Tibial nerve (tissue), 4 donors: Measurements from ENCODE around the gene CMKLR1. TPM values are rescaled to one million over a fixed set of nuclear protein-coding genes. Genes with fewer than 3 reads are reported as not detected.

Source experiments
- DNase-seq, 2 donors: peaks; one replicate each; pipeline ENCODE4 v3.0.0-alpha.2; 2019; ENCODE audit warnings: low spot score in 2 of 2
- H3K27ac ChIP-seq, 4 donors: fragments of 200-600 bp; sonication (generic) in 3 of 4; one replicate each; pipeline ENCODE4 v1.5.1; 2017 to 2019; ENCODE audit warnings: mild to moderate bottlenecking in 1 of 4
- H3K27me3 ChIP-seq, 2 donors: fragments of 200-600 bp; sonication (generic) in 1 of 2; one replicate each; pipeline versions ENCODE4 v1.5.1 to v1.6.0; 2017 to 2019
- H3K36me3 ChIP-seq, 3 donors: fragments of 200-600 bp; sonication (generic); one replicate each; pipeline ENCODE4 v1.5.1; 2018 to 2019
- H3K4me1 ChIP-seq, 4 donors: fragments of 200-600 bp; sonication (generic) in 3 of 4; one replicate each; pipeline ENCODE4 v1.5.1; 2017 to 2019
- H3K4me3 ChIP-seq, 4 donors: fragments of 200-600 bp; sonication (generic) in 3 of 4; one replicate each; pipeline ENCODE4 v1.5.1; 2017 to 2019; ENCODE audit warnings: mild to moderate bottlenecking in 1 of 4, moderate library complexity in 1 of 4
- H3K9me3 ChIP-seq, 4 donors: fragments of 200-600 bp; sonication (generic) in 3 of 4; one replicate each; pipeline ENCODE4 v1.5.1; 2017 to 2019
- CTCF ChIP-seq, 5 experiments: fragments of 200-600 bp in 3 of 5; fragments of 450-650 bp in 2 of 5; sonication (generic) in 3 of 5; IDR thresholded peaks; one replicate each; pipeline ENCODE4 v1.5.1; 2016 to 2019; ENCODE audit warnings: antibody characterized with exemption in 5 of 5, mild to moderate bottlenecking in 3 of 5, moderate library complexity in 2 of 5
- EP300 ChIP-seq, 2 donors: sonication (generic); formaldehyde crosslinking; IDR thresholded peaks; one replicate each; pipeline ENCODE4 v1.6.1; 2017; ENCODE audit warnings: antibody characterized with exemption in 2 of 2, mild to moderate bottlenecking in 1 of 2
- POLR2A ChIP-seq, 2 donors: fragments of 450-650 bp; IDR thresholded peaks; one replicate each; pipeline ENCODE4 v1.6.1; 2017; ENCODE audit warnings: antibody characterized with exemption in 2 of 2, mild to moderate bottlenecking in 2 of 2, moderate library complexity in 2 of 2
- WGBS, 2 donors: methylation state at CpG; one replicate each; pipeline ENCODE4 v1.1.5; 2018; 5-methylcytosine and 5-hydroxymethylcytosine counted together
- total RNA-seq, 4 donors: library from RNA; depleted of rRNA; stranded (reverse); fragments of >200 nt; gene quantifications; one replicate each; pipeline ENCODE4 v1.1.0, GENCODE V29; 2016

Gene CMKLR1
- total RNA-seq, 4 donors from 2014 or later, result 7.1 to 23.2 (median 18.8) TPM

DNA sequence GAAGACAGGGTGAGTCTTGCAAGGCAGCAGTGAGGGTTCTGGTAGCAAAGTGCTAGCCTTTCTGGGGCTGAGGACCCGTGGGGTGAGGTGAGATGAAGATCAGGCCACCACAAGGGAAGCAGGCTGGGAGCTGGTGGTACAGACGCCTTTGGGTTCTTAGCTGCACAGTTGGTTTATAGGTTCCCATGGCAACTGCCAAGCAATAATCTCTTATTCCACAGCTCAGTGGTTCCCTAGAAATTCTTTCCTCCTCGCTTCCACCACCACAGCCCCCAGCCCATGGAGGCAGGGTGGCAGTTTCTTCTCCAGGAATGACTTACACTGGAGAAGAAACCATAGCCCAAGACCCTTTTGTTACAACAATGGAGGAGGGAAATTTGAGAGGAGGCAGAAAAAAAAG, 82.1 kb downstream of the CMKLR1 start:
- WGBS, 2 donors, result 37 to 50% methylated on average over 3 of the region's 3 CpGs
- H3K9me3 ChIP-seq, result peaks cover 0 to 35% (median 6%) of the 10 kb centered on the region in 4 donors
- TF ChIP-seq EP300 (IDR thresholded peaks at IDR 0.05) (no peak), POLR2A (IDR thresholded peaks at IDR 0.05) (no peak), CTCF (IDR thresholded peaks at IDR 0.05) (no peak)
- no peak overlapping the region for H3K4me3 ChIP-seq
- no peak for DNase-seq
- no peak overlapping the region for H3K27ac ChIP-seq
- no peaks in the 10 kb centered on the region for H3K36me3 ChIP-seq
- peaks cover 0 to 5% of the 10 kb centered on the region in 2 donors for H3K27me3 ChIP-seq
- H3K4me1 ChIP-seq, result no peaks in the 10 kb centered on the region

GRCh38 chr12:108255252-108255602, 83.9 kb downstream of the CMKLR1 start:
- no peak for DNase-seq
- TF ChIP-seq POLR2A (IDR thresholded peaks at IDR 0.05) (no peak), EP300 (IDR thresholded peaks at IDR 0.05) (no peak), CTCF (IDR thresholded peaks at IDR 0.05) (no peak)
- 42 to 58% methylated on average over 3 of the region's 3 CpGs for WGBS, 2 donors

DNA sequence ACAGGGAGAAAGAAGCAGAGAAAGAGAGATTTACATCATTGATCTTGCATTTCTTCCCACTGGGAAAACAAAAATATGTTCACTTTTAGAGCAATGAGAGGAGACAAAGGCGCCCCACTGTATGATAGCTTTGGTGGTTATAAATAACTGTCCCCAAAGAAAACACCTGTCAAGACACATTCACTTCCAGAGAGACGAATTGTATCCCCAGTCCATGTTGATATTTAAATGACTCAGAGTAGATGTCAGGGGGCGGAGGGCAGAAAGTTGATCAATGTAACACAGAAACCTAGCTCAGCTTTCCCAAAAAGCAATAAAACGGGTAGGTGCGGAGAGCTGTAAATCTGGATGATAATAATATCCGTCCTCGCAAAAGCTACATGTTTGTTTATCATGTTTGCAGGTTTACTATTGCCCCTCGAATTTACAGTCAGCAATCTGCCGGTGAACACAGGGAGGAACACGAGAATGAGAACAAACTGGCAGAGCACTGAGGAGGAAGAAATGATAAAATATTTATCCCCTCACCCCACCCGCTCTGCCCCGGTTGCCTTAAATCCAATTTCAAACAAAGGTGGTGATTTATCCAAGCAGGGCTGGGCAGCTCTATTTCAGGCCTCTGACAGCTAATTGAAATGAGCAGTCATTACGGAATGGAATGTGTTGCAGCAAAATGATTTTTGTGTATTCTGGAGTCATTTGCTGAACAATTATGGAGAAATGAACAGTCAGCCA, 84.4 kb downstream of the CMKLR1 start:
- Histone ChIP-seq H3K9me3 (peaks cover 0 to 12% (median 0%) of the 10 kb centered on the region in 4 donors), H3K27me3 (peaks cover 0 to 5% of the 10 kb centered on the region in 2 donors), H3K4me3 (no peak overlapping the region), H3K4me1 (no peaks in the 10 kb centered on the region), H3K27ac (no peak overlapping the region), H3K36me3 (no peaks in the 10 kb centered on the region)
- no peak for DNase-seq
- 36 to 39% methylated on average over 13 of the region's 13 CpGs for WGBS, 2 donors
- TF ChIP-seq EP300 (IDR thresholded peaks at IDR 0.05) (no peak), POLR2A (IDR thresholded peaks at IDR 0.05) (no peak), CTCF (IDR thresholded peaks at IDR 0.05) (no peak)

More at GRCh38 chr12:108255252-108255602, 83.9 kb downstream of the CMKLR1 start:
- Histone ChIP-seq H3K36me3 (no peaks in the 10 kb centered on the region), H3K4me1 (no peaks in the 10 kb centered on the region), H3K4me3 (no peak overlapping the region), H3K9me3 (peaks cover 0 to 17% (median 2%) of the 10 kb centered on the region in 4 donors), H3K27me3 (peaks cover 0 to 5% of the 10 kb centered on the region in 2 donors), H3K27ac (no peak overlapping the region)

- WGBS, 2 donors, result 47 to 48% methylated on average over 5 of the region's 5 CpGs
- H3K4me1 ChIP-seq, result no peaks in the 10 kb centered on the region
- DNase-seq, result no peak
- H3K27me3 ChIP-seq, result peaks cover 0 to 5% of the 10 kb centered on the region in 2 donors
- TF ChIP-seq EP300 (IDR thresholded peaks at IDR 0.05) (no peak), POLR2A (IDR thresholded peaks at IDR 0.05) (no peak), CTCF (IDR thresholded peaks at IDR 0.05) (no peak)
- no peak overlapping the region for H3K27ac ChIP-seq
- no peaks in the 10 kb centered on the region for H3K36me3 ChIP-seq
- H3K9me3 ChIP-seq, result peaks cover 0 to 5% (median 0%) of the 10 kb centered on the region in 4 donors
- no peak overlapping the region for H3K4me3 ChIP-seq
Measured at GRCh38 chr12:108254030-108254429, 85.1 kb downstream of the CMKLR1 start.

DNA sequence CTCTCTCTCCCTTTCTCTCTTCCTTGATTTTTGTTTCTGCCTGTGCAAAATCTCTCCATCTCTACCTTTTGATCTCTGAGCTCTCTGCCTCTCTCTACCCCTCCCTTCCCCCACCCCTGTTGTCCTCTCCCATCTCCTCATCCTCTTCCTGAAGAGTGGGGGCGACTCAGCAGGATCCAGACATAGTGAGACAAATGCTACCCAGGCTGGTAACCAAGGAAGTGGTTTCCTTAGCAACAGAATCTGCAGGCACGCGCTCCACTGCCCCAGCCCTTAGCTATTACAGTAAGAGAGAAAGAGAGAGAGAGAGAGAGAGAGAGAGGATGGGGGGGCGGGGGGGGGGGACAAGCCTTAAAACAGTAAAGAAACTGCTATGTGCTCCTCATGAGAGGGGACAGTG, 85.6 kb downstream of the CMKLR1 start:
- Histone ChIP-seq H3K27me3 (peaks cover 0 to 5% of the 10 kb centered on the region in 2 donors), H3K27ac (no peak overlapping the region), H3K36me3 (peaks cover 0 to 3% (median 0%) of the 10 kb centered on the region in 3 donors), H3K9me3 (peaks cover 0 to 1% (median 0%) of the 10 kb centered on the region in 4 donors), H3K4me3 (no peak overlapping the region), H3K4me1 (no peaks in the 10 kb centered on the region)
- DNase-seq, result no peak
- TF ChIP-seq EP300 (IDR thresholded peaks at IDR 0.05) (no peak), CTCF (IDR thresholded peaks at IDR 0.05) (no peak), POLR2A (IDR thresholded peaks at IDR 0.05) (no peak)
- WGBS, 2 donors, result 4 to 6% methylated on average over 4 of the region's 4 CpGs
